ENCODE data around the gene NPAS3. TPM values are rescaled to one million over a fixed set of nuclear protein-coding genes. Genes with fewer than 3 reads are reported as not detected.

Gene NPAS3
- total RNA-seq, 4 donors from 2014 or later, result 0.51 to 15.2 (median 6.6) TPM

DNA sequence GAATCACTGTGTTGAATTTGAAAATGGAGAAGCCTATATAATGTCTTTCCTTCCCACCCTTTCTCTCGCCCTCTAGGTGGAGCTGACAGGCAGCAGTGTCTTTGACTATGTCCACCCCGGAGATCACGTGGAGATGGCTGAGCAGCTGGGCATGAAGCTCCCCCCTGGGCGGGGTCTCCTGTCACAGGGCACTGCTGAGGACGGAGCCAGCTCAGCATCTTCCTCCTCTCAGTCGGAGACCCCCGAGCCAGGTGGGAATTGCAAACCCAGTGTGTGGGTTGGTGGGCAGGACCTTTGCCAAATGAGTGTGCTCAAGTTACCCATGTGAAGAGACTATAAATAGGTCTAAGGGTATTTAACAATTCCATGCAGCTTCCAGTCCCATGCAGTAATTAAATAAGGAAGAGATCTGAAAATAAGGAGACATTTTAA, 737.5 kb downstream of the NPAS3 start:
- Histone ChIP-seq H3K4me1 (no peaks in the 10 kb centered on the region), H3K4me3 (no peak overlapping the region), H3K27me3 (no peaks in the 10 kb centered on the region), H3K27ac (no peak overlapping the region), H3K9me3 (no peaks in the 10 kb centered on the region), H3K36me3 (no peaks in the 10 kb centered on the region)
- no peak for TF ChIP-seq POLR2A (IDR thresholded peaks at IDR 0.05)
- TF ChIP-seq, protein P1, sequence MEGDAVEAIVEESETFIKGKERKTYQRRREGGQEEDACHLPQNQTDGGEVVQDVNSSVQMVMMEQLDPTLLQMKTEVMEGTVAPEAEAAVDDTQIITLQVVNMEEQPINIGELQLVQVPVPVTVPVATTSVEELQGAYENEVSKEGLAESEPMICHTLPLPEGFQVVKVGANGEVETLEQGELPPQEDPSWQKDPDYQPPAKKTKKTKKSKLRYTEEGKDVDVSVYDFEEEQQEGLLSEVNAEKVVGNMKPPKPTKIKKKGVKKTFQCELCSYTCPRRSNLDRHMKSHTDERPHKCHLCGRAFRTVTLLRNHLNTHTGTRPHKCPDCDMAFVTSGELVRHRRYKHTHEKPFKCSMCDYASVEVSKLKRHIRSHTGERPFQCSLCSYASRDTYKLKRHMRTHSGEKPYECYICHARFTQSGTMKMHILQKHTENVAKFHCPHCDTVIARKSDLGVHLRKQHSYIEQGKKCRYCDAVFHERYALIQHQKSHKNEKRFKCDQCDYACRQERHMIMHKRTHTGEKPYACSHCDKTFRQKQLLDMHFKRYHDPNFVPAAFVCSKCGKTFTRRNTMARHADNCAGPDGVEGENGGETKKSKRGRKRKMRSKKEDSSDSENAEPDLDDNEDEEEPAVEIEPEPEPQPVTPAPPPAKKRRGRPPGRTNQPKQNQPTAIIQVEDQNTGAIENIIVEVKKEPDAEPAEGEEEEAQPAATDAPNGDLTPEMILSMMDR (IDR thresholded peaks at IDR 0.05), result no peak
- DNase-seq, result no peak
- intact Hi-C loops (cut with DNase I; ENCODE audit: low total_unique reads), result no loop called here

DNA sequence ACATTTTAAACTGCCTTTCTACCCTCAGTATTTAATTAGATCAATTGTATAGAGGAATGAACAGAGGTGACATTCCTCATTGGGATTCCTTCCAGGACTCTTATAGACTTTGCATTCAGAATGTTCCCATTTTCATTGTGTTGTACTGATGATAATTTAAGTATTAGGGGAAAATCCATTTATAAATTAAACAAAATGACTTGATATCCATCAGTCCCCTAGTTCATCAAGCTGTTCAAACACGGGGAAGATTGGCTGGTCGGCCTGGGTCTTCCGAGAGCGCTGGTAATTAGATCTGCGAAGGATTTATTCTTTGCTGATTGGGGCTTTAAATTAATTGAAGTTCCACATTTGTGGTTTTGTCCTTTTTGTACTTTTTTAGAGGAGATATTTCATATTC, 738.2 kb downstream of the NPAS3 start:
- intact Hi-C loops (cut with DNase I; ENCODE audit: low total_unique reads), result no loop called here
- TF ChIP-seq, protein P1 (IDR thresholded peaks at IDR 0.05), result no peak
- TF ChIP-seq POLR2A (IDR thresholded peaks at IDR 0.05), result no peak
- Histone ChIP-seq H3K27ac (no peak overlapping the region), H3K4me3 (no peak overlapping the region), H3K4me1 (no peaks in the 10 kb centered on the region), H3K9me3 (no peaks in the 10 kb centered on the region), H3K36me3 (no peaks in the 10 kb centered on the region), H3K27me3 (no peaks in the 10 kb centered on the region)
- DNase-seq, result no peak

DNA sequence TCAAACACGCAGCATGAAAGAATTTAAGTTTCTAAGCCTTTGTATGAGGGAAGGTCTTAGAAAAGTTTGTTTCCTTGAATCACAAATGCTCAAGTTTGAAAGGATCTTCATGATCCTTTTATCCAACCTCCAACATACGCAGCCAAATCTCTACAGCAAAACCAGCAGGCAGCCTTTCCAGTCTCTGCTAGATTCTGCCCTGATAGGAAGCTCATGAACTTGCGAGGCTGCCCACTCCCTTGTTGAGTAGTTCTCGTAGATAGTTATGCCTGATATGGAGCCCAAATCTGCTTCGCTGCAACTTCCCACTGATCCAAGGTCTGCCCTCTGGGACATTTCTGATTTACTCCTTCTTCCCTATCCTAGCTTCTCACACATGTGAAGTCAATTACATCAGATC, 739.3 kb downstream of the NPAS3 start:
- no peaks in the 10 kb centered on the region for H3K27me3 ChIP-seq
- H3K9me3 ChIP-seq, result no peaks in the 10 kb centered on the region
- TF ChIP-seq POLR2A (IDR thresholded peaks at IDR 0.05), result no peak
- TF ChIP-seq, protein P1 (IDR thresholded peaks at IDR 0.05), result no peak
- intact Hi-C loops (cut with DNase I; ENCODE audit: low total_unique reads), result no loop called here
- no peaks in the 10 kb centered on the region for H3K36me3 ChIP-seq
- H3K27ac ChIP-seq, result no peak overlapping the region
- no peak overlapping the region for H3K4me3 ChIP-seq
- H3K4me1 ChIP-seq, result no peaks in the 10 kb centered on the region
- DNase-seq, result no peak

DNA sequence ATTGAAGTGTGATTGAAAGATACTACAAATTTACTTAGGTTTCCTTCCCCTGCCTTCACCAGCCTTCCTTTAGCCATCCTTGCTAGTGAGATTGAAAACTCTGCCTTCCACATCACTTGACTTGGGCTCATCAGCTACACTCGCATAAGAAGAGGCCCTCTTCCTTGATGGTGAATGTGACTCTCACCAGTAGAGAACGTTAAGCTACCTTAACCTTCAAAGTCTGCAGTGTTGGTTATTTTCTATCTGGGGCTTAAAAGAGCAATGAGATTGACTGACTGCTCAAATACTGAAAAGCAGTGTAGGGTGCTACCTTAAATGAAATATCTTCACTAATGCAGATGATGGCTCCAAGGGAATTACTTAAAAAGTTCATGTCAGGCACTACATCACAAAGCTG, 740.3 kb downstream of the NPAS3 start:
- intact Hi-C loops (cut with DNase I; ENCODE audit: low total_unique reads), result no loop called here
- Histone ChIP-seq H3K9me3 (no peaks in the 10 kb centered on the region), H3K36me3 (no peaks in the 10 kb centered on the region), H3K4me1 (no peaks in the 10 kb centered on the region), H3K4me3 (no peak overlapping the region), H3K27ac (no peak overlapping the region), H3K27me3 (no peaks in the 10 kb centered on the region)
- DNase-seq, result no peak
- TF ChIP-seq POLR2A (IDR thresholded peaks at IDR 0.05), result no peak
- TF ChIP-seq, protein P1 (IDR thresholded peaks at IDR 0.05), result no peak

DNA sequence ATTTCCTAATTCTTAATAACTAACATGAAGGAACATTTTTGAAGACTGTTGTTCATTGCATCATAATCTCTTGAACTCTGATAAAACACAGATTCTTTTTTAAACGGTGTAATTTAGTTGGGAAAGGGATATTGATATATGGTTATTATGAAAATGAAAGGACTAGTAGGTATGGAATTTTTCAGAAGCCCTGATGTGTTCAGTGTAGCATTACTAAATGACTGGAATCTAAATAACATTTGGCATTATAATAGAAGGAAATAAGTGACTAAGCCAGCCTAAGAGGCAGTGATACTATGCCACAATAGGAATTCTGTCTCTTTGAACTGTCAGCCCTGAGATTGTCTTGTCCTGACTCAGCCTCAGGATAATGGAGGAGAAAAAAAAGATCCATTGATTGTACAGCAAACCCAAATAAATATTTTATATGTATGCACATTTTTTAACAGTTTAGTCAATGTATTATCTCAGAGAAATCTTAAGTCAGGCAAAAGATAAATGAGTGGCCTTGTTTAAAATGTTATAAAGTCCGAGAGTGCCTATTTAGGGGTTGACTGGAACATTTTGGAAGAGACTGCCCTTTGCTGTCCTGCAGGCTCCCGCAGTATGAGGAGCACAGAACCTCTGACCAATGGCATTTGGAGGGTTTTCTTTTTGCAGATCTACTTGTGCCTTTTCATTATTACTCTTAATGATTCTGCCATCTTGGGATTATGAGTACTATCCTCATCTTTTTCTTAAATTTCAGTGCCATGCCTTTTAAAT, 741.0 kb downstream of the NPAS3 start:
- DNase-seq, result no peak
- Histone ChIP-seq H3K9me3 (no peaks in the 10 kb centered on the region), H3K4me3 (no peak overlapping the region), H3K4me1 (no peaks in the 10 kb centered on the region), H3K36me3 (no peaks in the 10 kb centered on the region), H3K27ac (no peak overlapping the region), H3K27me3 (no peaks in the 10 kb centered on the region)
- intact Hi-C loops (cut with DNase I; ENCODE audit: low total_unique reads), result no loop called here
- no peak for TF ChIP-seq POLR2A (IDR thresholded peaks at IDR 0.05)
- TF ChIP-seq, protein P1 (IDR thresholded peaks at IDR 0.05), result no peak

Measured in uterus (tissue), 4 donors.